OCI-LY1 (cell line): ENCODE measurements around the gene DAZAP1.

Source experiments
- CTCF ChIP-seq: fragments of 200-600 bp; sonication (generic), shearing (Covaris generic); IDR thresholded peaks from 2 replicates; pipeline ENCODE4 v1.5.1; 2017; ENCODE audit warnings: mild to moderate bottlenecking, antibody characterized with exemption, low read length, moderate library complexity, mixed read lengths
- EZH2 ChIP-seq: fragments of 200-600 bp; sonication (generic), shearing (Covaris generic); IDR thresholded peaks from 2 replicates; pipeline ENCODE4 v1.8.0; 2017; ENCODE audit warnings: borderline replicate concordance, mixed run types, mild to moderate bottlenecking, antibody characterized with exemption, low read length, moderate library complexity, mixed read lengths

DNA sequence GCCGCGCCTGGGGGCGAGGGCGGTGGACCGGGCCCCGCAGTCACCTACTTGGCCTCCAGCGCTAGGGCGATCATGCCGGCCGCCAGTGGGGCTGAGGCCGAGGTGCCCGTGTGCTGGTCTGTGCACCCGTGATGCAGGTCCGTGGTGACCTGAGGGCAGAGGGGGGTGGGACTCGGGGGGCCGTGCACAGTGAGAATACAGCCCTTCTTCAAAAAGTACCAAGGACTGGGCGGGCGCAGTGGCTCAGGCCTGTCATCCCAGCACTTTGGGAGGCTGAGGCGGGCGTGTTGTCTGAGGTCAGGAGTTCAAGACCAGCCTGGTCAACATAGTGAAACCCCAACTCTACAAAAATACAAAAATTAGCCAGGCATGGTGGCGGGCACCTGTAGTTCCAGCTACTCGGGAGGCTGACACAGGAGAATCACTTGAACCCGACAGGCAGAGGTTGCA, 76.6 kb downstream of the DAZAP1 start:
- TF ChIP-seq CTCF (no peak), EZH2 (no peak)
